Activated CD8-positive, alpha-beta T cell treated with anti-CD3 and anti-CD28 coated beads, Interleukin-2, amount 10 ng/mL, durations not matched to agents 7 days and 5 days (primary cell): ENCODE measurements around the gene ZMYM3. TPM values are rescaled to one million over a fixed set of nuclear protein-coding genes. Genes with fewer than 3 reads are reported as not detected.
"Not testable (repeated sequence)": the region's sequence is repeated elsewhere in the genome, so short reads cannot be mapped to it uniquely, and the experiment has no call there.

ENCODE experiments used
- ATAC-seq: fragments of 150-1000 bp; cut with Tn5 transposase; one replicate; pipeline ENCODE4 v1.10.0; 2021; ENCODE audit warnings: moderate library complexity
- CTCF ChIA-PET: fragments of 350-600 bp; sonication (Branson Sonifier 250); formaldehyde crosslinking; loops from one replicate; lab custom pipeline; 2021; ENCODE audit warnings: antibody characterized with exemption; lab: Charles Lee
- POLR2A ChIA-PET: fragments of 350-600 bp; sonication (Branson Sonifier 250); formaldehyde crosslinking; loops from one replicate; lab custom pipeline; 2021; ENCODE audit warnings: antibody characterized with exemption; lab: Charles Lee
- DNase-seq: peaks from one replicate; pipeline ENCODE4 v3.0.0-alpha.2; 2020
- H3K27ac Mint-ChIP-seq: one replicate; pipeline ENCODE4 v1.8.0; 2021; ENCODE audit warnings: mild to moderate bottlenecking, mixed read lengths
- H3K27me3 Mint-ChIP-seq: one replicate; pipeline ENCODE4 v1.8.0; 2021; ENCODE audit warnings: low read depth, mixed read lengths
- H3K36me3 Mint-ChIP-seq: one replicate; pipeline ENCODE4 v1.8.0; 2021; ENCODE audit warnings: low read depth, mixed read lengths
- H3K4me1 Mint-ChIP-seq: one replicate; pipeline ENCODE4 v1.8.0; 2021; ENCODE audit warnings: low read depth, mixed read lengths
- H3K4me3 Mint-ChIP-seq: one replicate; pipeline ENCODE4 v1.8.0; 2021; ENCODE audit warnings: mild to moderate bottlenecking, mixed read lengths
- H3K9me3 Mint-ChIP-seq: one replicate; pipeline ENCODE4 v1.8.0; 2022; ENCODE audit warnings: mixed read lengths; ENCODE audit not compliant: insufficient read depth
- total RNA-seq, 2 experiments: library from RNA; stranded (reverse); gene quantifications; one replicate each; pipeline ENCODE4 v1.2.3, GENCODE V29; 2021

The ZMYM3 gene
- total RNA-seq, 2 experiments from 2014 or later, result 31.9 to 33.4 TPM

GRCh38 chrX:71283403-71284143 is 29.6 kb upstream of the ZMYM3 start, which contains the start of gene NONO:
TSS of gene NONO (plus strand) at chrX:71283635. CDS start at chrX:71290638, 7,003 bp downstream.
- peak; percentile 94 for DNase-seq
- peak; percentile 85 for ATAC-seq
- peaks cover 17% of the 10 kb centered on the region for H3K4me1 Mint-ChIP-seq
- no peaks in the 10 kb centered on the region for H3K9me3 Mint-ChIP-seq
- no peaks in the 10 kb centered on the region for H3K27me3 Mint-ChIP-seq
- ChIA-PET CTCF (interaction anchor here (0.6 to 2.0 kb wide), 10 partner anchors 27 to 314 kb away, joined by 3 to 12 read pairs (median 4); partner anchors contain the start of genes MED12, TAF1 and ZMYM3), POLR2A (interaction anchor here (0.6 to 5.5 kb wide), 24 partner anchors 8 to 324 kb away, joined by 3 to 43 read pairs (median 4); partner anchors contain the start of genes IL2RG, ITGB1BP2, MED12 and OGT)
- H3K27ac Mint-ChIP-seq, result peak within 1 kb of the TSS; percentile 100
- H3K4me3 Mint-ChIP-seq, result peak within 1 kb of the TSS; percentile 97
- peaks cover 18% of the 10 kb centered on the region for H3K36me3 Mint-ChIP-seq

DNA sequence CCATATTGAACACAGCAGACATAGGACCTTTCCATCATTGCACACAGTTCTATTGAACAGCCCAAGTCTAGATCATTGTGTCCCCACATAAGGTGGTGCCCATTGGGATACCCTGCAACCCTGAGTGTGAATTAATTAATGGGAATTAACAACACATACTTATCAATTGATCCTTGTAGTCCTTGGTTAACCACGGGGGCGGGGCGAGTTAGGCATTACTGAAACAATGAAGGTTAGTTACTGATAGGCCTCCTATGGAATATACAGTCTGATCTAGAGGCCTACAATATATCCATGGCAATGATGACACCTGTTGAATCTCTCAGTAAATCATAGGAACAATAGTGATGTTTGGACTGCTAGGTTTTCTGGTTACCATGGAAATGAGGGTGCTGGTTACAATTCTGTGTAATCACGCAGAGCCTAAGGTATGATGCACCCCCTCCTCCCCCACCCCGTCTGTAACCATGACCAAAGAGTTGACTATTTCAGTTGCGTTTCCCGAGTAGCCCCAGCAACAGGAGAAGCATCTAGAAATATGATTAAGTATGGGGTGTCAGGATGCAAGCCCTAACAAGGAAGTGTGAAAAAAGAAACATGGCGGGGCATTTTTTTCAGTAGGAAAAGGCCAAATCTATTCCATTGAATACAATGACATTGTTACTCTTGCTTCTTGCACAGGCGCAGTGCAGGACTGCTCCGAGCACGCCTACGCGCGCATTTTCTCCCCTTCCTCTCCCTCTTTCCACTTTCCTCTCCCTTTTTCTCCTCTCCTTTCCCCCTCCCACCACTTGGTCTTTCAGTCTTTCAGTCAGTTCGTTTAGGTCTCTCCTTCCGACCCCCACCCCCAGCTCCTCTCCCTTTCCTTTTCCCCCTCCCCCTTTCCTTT is 28.8 kb upstream of the ZMYM3 start:
- Mint-ChIP-seq H3K4me1 (peaks cover 16% of the 10 kb centered on the region), H3K9me3 (no peaks in the 10 kb centered on the region), H3K27ac (peak overlapping the region; percentile 100), H3K27me3 (no peaks in the 10 kb centered on the region), H3K4me3 (peak overlapping the region; percentile 97), H3K36me3 (peaks cover 17% of the 10 kb centered on the region)
- DNase-seq, result peak; percentile 58
- ChIA-PET CTCF (interaction anchor here (0.7 to 2.0 kb wide), 9 partner anchors 27 to 313 kb away, joined by 3 to 12 read pairs (median 4); partner anchors contain the start of genes MED12, TAF1 and ZMYM3), POLR2A (interaction anchor here (0.6 to 5.5 kb wide), 21 partner anchors 9 to 324 kb away, joined by 3 to 43 read pairs (median 5); partner anchors contain the start of genes IL2RG, ITGB1BP2, MED12 and OGT)
- peak; percentile 37 for ATAC-seq

DNA sequence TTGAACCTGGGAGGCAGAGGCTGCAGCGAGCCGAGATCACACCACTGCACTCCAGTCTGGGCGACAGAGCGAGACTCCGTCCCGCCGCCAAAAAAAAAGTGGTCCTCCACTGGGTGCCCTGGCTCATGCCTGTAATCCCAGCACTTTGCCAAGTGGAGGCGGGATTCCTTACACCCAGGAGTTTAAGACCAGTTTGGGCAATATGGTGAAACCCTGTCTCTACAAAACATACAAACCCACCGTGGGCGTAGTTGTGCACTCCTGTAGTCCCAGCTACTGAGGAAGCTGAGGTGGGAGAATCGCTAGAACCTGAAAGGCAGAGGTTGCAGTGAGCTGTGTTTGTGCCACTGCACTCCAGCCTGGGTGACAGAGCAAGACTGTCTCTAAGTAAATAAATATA is 27.4 kb upstream of the ZMYM3 start:
- H3K27me3 Mint-ChIP-seq, H3K4me3 Mint-ChIP-seq, H3K9me3 Mint-ChIP-seq, DNase-seq, ATAC-seq, POLR2A ChIA-PET, H3K27ac Mint-ChIP-seq, CTCF ChIA-PET: not testable (repeated sequence)
- H3K4me1 Mint-ChIP-seq, result peaks cover 15% of the 10 kb centered on the region
- peaks cover 15% of the 10 kb centered on the region for H3K36me3 Mint-ChIP-seq

GRCh38 chrX:71272313-71272712 is 18.4 kb upstream of the ZMYM3 start:
- POLR2A ChIA-PET, H3K36me3 Mint-ChIP-seq, DNase-seq, H3K27ac Mint-ChIP-seq, H3K4me3 Mint-ChIP-seq, ATAC-seq, H3K4me1 Mint-ChIP-seq, CTCF ChIA-PET, H3K9me3 Mint-ChIP-seq, H3K27me3 Mint-ChIP-seq: not testable (repeated sequence)

DNA sequence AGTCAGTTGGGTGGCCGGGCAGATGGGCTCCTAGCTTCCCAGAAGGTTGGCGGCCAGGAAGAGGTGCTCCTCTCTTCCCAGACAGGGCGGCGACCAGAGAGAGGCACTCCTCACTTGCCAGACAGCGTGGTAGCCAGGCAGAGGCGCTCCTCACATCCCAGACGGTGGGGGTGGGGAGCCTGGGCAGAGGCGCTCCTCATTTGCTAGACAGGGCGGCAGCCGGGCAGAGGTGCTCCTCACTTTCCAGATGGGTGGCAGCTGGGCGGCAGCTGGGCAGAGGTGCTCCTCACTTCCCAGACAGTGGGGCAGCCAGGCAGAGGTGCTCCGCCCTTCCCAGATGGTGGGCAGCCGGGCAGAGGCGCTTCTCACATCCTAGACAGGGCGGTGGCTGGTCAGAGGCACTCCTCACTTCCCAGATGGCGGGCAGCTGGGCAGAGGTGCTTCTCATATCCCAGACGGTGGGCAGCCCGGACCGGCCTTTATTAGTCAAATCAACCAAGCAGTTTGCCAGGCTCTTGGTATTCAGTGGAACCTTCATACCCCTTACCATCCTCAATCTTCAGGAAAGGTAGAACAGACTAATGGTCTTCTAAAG is 16.0 kb upstream of the ZMYM3 start:
- ChIA-PET CTCF (no interaction called here), POLR2A (no interaction called here)
- H3K9me3 Mint-ChIP-seq, result no peaks in the 10 kb centered on the region
- H3K36me3 Mint-ChIP-seq, result no peaks in the 10 kb centered on the region
- no peaks in the 10 kb centered on the region for H3K27me3 Mint-ChIP-seq
- H3K27ac Mint-ChIP-seq, result no peak overlapping the region
- DNase-seq (no peak), ATAC-seq (no peak)
- no peaks in the 10 kb centered on the region for H3K4me1 Mint-ChIP-seq
- H3K4me3 Mint-ChIP-seq, result no peak overlapping the region

DNA sequence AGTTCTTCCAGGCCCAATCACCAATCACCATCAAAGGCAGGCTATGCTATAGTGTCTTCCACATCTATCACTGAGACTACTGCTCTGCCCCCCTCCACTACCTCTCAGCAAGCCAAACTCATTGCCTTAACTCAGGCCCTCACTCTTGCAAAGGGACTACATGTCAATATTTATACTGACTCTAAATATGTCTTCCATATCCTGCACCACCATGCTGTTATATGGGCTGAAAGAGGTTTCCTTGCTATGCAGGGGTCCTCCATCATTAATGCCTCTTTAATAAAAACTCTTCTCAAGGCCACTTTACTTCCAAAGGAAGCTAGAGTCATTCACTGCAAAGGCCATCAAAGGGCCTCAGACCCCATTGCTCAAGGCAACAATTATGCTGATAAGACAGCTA is 14.7 kb upstream of the ZMYM3 start:
- H3K4me1 Mint-ChIP-seq, POLR2A ChIA-PET, H3K36me3 Mint-ChIP-seq, CTCF ChIA-PET, DNase-seq, H3K27ac Mint-ChIP-seq, ATAC-seq, H3K9me3 Mint-ChIP-seq, H3K27me3 Mint-ChIP-seq, H3K4me3 Mint-ChIP-seq: not testable (repeated sequence)

- DNase-seq (no peak), ATAC-seq (no peak)
- Mint-ChIP-seq H3K36me3 (no peaks in the 10 kb centered on the region), H3K4me1 (peaks cover 24% of the 10 kb centered on the region), H3K9me3 (no peaks in the 10 kb centered on the region), H3K4me3 (no peak overlapping the region), H3K27ac (no peak overlapping the region), H3K27me3 (no peaks in the 10 kb centered on the region)
- ChIA-PET CTCF (interaction anchor here (1.3 kb wide), 1 partner anchor 26 kb away, joined by 5 read pairs; the partner anchor contains the start of gene NONO), POLR2A (interaction anchor here (0.6 kb wide), 1 partner anchor 325 kb away, joined by 3 read pairs; no protein-coding TSS in a partner anchor)
Measured at GRCh38 chrX:71256856-71257255, 2.9 kb upstream of the ZMYM3 start.

- CTCF ChIA-PET, result interaction anchor here (1.3 kb wide), 1 partner anchor 27 kb away, joined by 5 read pairs; the partner anchor contains the start of gene NONO
- POLR2A ChIA-PET, result interaction anchor here (1.7 kb wide), 1 partner anchor 1123 kb away, joined by 4 read pairs; the partner anchor contains the start of gene IGBP1
- Mint-ChIP-seq H3K27ac (peak overlapping the region; percentile 92), H3K4me3 (no peak overlapping the region), H3K9me3 (no peaks in the 10 kb centered on the region), H3K27me3 (no peaks in the 10 kb centered on the region), H3K36me3 (peaks cover 3% of the 10 kb centered on the region), H3K4me1 (peaks cover 32% of the 10 kb centered on the region)
- ATAC-seq (no peak), DNase-seq (no peak)
Measured at GRCh38 chrX:71256051-71256450, 2.1 kb upstream of the ZMYM3 start.

DNA sequence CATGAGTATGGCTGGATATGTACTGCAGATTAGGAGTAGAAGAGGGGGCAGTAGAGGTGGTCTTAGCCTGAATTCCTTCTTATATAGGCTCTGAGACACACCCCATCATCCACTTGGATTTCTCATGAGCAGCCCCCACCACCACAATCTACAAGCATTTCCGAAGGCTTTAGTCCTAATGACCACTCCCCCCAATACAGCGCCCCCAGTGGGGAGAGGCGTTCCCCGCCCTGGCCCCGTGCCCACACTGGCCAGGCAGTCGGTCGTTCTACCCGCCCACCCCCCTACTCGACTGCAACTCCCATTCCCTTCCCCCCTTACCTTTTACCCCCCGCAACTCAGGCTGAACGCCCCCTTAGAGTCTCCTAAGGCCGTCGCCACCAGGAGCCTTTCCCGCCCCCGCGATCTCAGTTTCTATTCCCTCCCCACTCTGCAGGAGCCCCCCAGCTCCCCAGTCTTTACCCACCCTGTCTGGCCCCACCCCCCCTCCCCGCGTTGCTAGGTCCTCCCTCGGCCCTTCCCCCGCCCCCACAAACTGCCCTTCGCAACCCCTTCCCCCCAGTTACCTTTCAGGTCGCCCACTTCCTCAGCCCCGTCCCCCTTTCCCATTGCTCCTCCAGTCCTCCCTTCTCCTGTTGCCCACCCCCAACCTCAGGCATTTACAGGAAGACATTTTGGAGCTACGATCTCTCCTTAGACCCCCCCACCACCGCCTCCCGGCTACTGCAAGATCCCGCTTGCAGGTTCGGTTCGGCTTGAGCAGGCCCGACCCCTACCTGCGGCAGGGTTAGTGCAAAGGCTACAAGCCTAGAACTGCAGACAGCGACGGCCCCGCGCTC is 468 bp downstream of the ZMYM3 start:
- Mint-ChIP-seq H3K36me3 (peaks cover 11% of the 10 kb centered on the region), H3K4me3 (peak overlapping the region; percentile 92), H3K4me1 (peaks cover 34% of the 10 kb centered on the region), H3K27me3 (no peaks in the 10 kb centered on the region), H3K27ac (peak overlapping the region; percentile 92), H3K9me3 (no peaks in the 10 kb centered on the region)
- ATAC-seq (no peak), DNase-seq (peak; percentile 42)
- POLR2A ChIA-PET, result interaction anchor here (1.1 to 3.8 kb wide), 6 partner anchors 30 to 868 kb away, joined by 3 to 40 read pairs (median 6); partner anchors contain the start of genes NONO and TAF1
- CTCF ChIA-PET, result interaction anchor here (1.0 to 1.9 kb wide), 2 partner anchors 30 to 57 kb away, joined by 5 to 11 read pairs; partner anchors contain the start of gene NONO

DNA sequence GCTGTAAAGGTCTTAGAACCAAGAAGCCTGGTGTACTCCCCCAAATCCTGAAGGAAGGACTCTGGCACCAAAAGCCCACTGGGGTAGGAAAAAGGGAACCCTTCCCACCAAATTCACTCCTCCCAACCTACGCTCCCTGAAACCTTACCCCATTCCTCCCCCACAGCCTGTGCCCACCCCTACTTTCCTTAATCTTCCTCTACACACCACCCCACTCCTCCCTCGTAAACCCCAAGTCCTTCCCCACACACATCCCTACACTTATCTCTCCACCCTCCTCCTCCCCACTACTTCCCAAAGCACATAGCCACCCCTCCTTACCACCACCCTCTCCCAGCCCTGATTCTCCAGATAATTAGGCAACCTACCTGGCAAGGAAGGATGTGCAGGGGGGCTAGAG is 1.7 kb downstream of the ZMYM3 start:
- no peaks in the 10 kb centered on the region for H3K27me3 Mint-ChIP-seq
- ChIA-PET CTCF (interaction anchor here (1.5 kb wide), 1 partner anchor 54 kb away, joined by 3 read pairs; no protein-coding TSS in a partner anchor), POLR2A (interaction anchor here (3.8 kb wide), 1 partner anchor 32 kb away, joined by 40 read pairs; the partner anchor contains the start of gene NONO)
- peak overlapping the region; percentile 92 for H3K4me3 Mint-ChIP-seq
- DNase-seq (no peak), ATAC-seq (no peak)
- H3K36me3 Mint-ChIP-seq, result peaks cover 14% of the 10 kb centered on the region
- peaks cover 34% of the 10 kb centered on the region for H3K4me1 Mint-ChIP-seq
- H3K27ac Mint-ChIP-seq, result peak overlapping the region; percentile 63
- no peaks in the 10 kb centered on the region for H3K9me3 Mint-ChIP-seq
